ENCODE data around the gene AGER. TPM values are rescaled to one million over a fixed set of nuclear protein-coding genes. Genes with fewer than 3 reads are reported as not detected.

AGER gene
- total and polyA plus RNA-seq, 9 of the 15 experiments (the other 6 are each of a cell fraction or from before 2014, with no cell fraction given) = 1.2 to 11.5 (median 4.1) TPM

DNA sequence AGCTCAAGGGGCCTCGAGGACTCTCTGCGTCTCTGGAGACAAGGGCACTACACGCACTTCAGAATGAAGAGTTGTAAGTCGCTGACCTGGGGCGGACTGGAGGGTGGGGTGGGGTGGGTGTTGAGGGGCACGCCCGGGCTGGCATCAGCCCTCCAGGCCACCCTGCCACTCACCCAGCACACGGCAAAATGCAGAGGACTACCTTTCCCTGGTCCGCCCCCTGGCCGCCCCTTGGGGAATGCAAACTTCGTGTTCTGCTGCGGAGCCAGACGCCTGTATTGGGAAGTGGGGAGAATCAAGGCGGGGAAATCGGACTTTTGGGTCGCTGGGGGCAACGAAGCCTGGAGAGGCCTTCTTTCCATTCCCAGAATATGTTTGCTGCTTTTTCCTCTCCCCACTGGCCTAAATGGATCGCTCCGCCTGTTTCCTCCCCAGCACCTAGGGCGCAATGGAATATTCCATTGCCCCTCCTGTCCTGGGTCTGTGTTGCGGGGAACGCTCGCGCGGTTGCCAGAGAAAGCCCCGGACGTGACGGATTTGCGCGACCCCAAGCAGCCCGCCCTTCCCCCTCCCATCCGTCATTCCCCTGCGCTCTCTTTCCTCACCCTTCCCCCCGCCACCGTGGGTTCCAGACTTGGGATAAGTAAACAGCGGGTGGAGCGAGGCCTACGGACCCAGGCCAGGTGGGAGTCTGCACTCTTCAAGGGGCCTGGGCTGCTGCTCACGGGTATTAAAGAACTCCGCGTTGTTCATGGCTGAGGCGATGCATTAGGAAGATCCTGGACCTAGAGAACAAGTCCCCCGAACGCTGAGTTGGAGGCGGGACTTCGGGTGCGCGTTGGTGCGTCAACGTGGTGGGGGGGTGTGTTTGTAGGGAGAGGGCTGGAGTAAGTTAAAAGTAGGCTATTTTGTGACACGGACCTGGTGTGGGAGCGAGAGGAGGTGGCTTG, 30.2 kb downstream of the AGER start, which contains the start of gene PPT2:
Gene PPT2, plus strand, starts transcription at position 578 of the 950 bp plus-strand sequence. CDS start 454 bp downstream, outside the sequence.
- no peaks in the 10 kb centered on the region for H3K9me1 ChIP-seq (ENCODE audit: control insufficient read depth, insufficient read depth, low read length)
- no peaks in the 10 kb centered on the region for H4K20me1 ChIP-seq (replicated peaks; ENCODE audit: control insufficient read depth, insufficient read depth, low read length)
- H3K27me3 ChIP-seq (ENCODE audit: control insufficient read depth in 2 of 2, insufficient read depth in 2 of 2, low read length in 2 of 2) = no peaks in the 10 kb centered on the region
- H3K4me3 ChIP-seq = peak within 1 kb of the TSS; percentile 65
- in situ Hi-C loops (cut with MboI) (no loop called here), intact Hi-C loops (cut with micrococcal nuclease) (loop anchor here (1.0 kb wide), 3 partner anchors 24 to 41 kb away; partner anchors contain the start of gene FKBPL)
- no TSS peak for BruUV-seq (replicated peaks)
- peaks cover 37% of the 10 kb centered on the region for H3K36me3 ChIP-seq (ENCODE audit: control insufficient read depth, insufficient read depth, low read length)
- peak within 1 kb of the TSS; percentile 86 for H3K4me2 ChIP-seq (ENCODE audit: insufficient read depth, low read length)
- H3K27ac ChIP-seq (ENCODE audit: extremely low read depth, low read depth, low read length) = peak within 1 kb of the TSS; percentile 89
- H3K9ac ChIP-seq (ENCODE audit: insufficient read depth in 1 of 2, low read depth in 2 of 2, low read length in 2 of 2) = peak within 1 kb of the TSS; percentile 86 to 93
- peak; percentile 93 for FAIRE-seq
- ATAC-seq = peak; percentile 83
- H2AFZ ChIP-seq (ENCODE audit: low read depth, low read length) = peak within 1 kb of the TSS; percentile 91
- under 1% methylated on average over 47 of the region's 52 CpGs for WGBS (ENCODE audit: insufficient coverage, low coverage, missing lambda C conversion rate)
- H3K9me3 ChIP-seq (replicated peaks; ENCODE audit: control insufficient read depth, insufficient read depth, low read depth, low read length) = no peaks in the 10 kb centered on the region
- H3K4me1 ChIP-seq (replicated peaks in 1 of 2; ENCODE audit: control insufficient read depth in 2 of 2, insufficient read depth in 2 of 2, low read length in 2 of 2) = peaks cover 25 to 62% of the 10 kb centered on the region in 2 experiments; a peak in 4 of 5 replicates
- H3K79me2 ChIP-seq (ENCODE audit: control insufficient read depth, insufficient read depth, low read length) = peaks cover 44% of the 10 kb centered on the region
- POLR2A ChIA-PET = interaction anchor here (0.6 to 2.1 kb wide), 5 partner anchors 11 to 326 kb away, joined by 3 to 7 read pairs (median 4); partner anchors contain the start of genes EGFL8 and HSPA1B
- CTCF ChIA-PET (ENCODE audit: low intra/inter-chr PET ratio) = interaction anchor here (0.9 to 4.2 kb wide), 3 partner anchors 25 to 37 kb away, joined by 3 to 51 read pairs (median 8); no protein-coding TSS in a partner anchor
- DNase-seq (ENCODE audit: extremely low read depth in 1 of 4, low spot score in 3 of 4) = peak; percentile 88 to 97 (median 92)
- TF ChIP-seq TCF3 (CRISPR knock-in tag; IDR thresholded peaks at IDR 0.05) (no peak), ZNF280A (IDR thresholded peaks at IDR 0.05; ENCODE audit: low read depth, partially characterized antibody) (no peak), BCOR (IDR thresholded peaks at IDR 0.05) (no peak), BDP1 (IDR thresholded peaks at IDR 0.05; ENCODE audit: insufficient read depth, insufficient read length) (no peak), RFX5 (IDR thresholded peaks at IDR 0.05; ENCODE audit: low read depth, low read length) (no peak), ETV1 (tag; conservative IDR thresholded peaks at IDR 0.05; ENCODE audit: low read depth) (peak; percentile 92), ZNF589 (CRISPR knock-in tag; IDR thresholded peaks at IDR 0.05; ENCODE audit: low read depth) (peak; percentile 88), PTTG1 (tag; IDR thresholded peaks at IDR 0.05; ENCODE audit: low read depth) (no peak), TFE3 (CRISPR knock-in tag; IDR thresholded peaks at IDR 0.05) (no peak), FOXJ2 (tag; IDR thresholded peaks at IDR 0.05) (no peak; the same call in 1 of the 2 replicates), HLTF (IDR thresholded peaks at IDR 0.05) (no peak; the same call in 1 of the 2 replicates), ZFP1 (CRISPR knock-in tag; IDR thresholded peaks at IDR 0.05) (peak; percentile 7; the same call in 1 of the 2 replicates), ZNF184 (CRISPR knock-in tag; IDR thresholded peaks at IDR 0.05) (no peak)
- TF ChIP-seq, protein P1, sequence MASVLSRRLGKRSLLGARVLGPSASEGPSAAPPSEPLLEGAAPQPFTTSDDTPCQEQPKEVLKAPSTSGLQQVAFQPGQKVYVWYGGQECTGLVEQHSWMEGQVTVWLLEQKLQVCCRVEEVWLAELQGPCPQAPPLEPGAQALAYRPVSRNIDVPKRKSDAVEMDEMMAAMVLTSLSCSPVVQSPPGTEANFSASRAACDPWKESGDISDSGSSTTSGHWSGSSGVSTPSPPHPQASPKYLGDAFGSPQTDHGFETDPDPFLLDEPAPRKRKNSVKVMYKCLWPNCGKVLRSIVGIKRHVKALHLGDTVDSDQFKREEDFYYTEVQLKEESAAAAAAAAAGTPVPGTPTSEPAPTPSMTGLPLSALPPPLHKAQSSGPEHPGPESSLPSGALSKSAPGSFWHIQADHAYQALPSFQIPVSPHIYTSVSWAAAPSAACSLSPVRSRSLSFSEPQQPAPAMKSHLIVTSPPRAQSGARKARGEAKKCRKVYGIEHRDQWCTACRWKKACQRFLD (CRISPR knock-in tag; IDR thresholded peaks at IDR 0.05) = peak; percentile 77; the same call in 1 of the 2 replicates
- TF ChIP-seq, protein P2, sequence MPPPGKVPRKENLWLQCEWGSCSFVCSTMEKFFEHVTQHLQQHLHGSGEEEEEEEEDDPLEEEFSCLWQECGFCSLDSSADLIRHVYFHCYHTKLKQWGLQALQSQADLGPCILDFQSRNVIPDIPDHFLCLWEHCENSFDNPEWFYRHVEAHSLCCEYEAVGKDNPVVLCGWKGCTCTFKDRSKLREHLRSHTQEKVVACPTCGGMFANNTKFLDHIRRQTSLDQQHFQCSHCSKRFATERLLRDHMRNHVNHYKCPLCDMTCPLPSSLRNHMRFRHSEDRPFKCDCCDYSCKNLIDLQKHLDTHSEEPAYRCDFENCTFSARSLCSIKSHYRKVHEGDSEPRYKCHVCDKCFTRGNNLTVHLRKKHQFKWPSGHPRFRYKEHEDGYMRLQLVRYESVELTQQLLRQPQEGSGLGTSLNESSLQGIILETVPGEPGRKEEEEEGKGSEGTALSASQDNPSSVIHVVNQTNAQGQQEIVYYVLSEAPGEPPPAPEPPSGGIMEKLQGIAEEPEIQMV (tag; conservative IDR thresholded peaks at IDR 0.05; ENCODE audit: low read depth) = no peak
